ENCODE data around the gene PTGER3.

DNA sequence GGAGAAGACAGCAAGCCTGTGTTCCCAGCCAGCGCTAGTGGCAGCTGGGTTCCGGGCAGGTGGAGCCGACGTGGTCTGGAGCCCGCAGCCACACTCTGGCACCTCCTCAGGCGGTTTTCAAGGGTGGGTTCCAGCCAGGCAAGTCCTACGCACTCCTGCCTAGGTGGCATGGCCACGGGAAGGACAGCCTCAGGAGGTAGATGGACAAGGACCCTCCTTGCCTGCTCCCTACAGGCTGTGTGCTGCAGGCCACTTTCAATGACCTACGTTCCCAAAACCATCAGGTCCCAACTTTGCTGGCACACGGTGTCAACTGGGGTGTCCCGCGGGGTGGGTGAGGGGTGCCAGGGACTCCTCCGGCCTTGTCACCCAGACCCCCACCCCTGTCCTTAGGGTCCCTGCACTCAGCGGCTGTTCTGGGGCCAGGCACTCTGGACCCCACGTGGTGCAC lies 6.7 kb upstream of the PTGER3 start:
- TF ChIP-seq SUZ12 (IDR thresholded peaks at IDR 0.05; ENCODE audit: unreplicated experiment) (no peak), CTCF (IDR thresholded peaks at IDR 0.05 in 2 of 3, conservative IDR thresholded peaks at IDR 0.05 in 1 of 3; ENCODE audit: control insufficient read depth in 2 of 3, extremely low read depth in 1 of 3, insufficient read depth in 1 of 3, low read depth in 3 of 3, low read length in 3 of 3) (no peak), USF1 (IDR thresholded peaks at IDR 0.05; ENCODE audit: borderline replicate concordance, extremely low read length, insufficient read depth, low read depth, low read length) (no peak), POLR2AphosphoS5 (IDR thresholded peaks at IDR 0.05; ENCODE audit: low read length) (peak; percentile 50; the same call in 1 of the 2 replicates), FOXM1 (IDR thresholded peaks at IDR 0.05; ENCODE audit: low read depth, low read length) (no peak; the same call in 1 of the 2 replicates), GATAD2B (conservative IDR thresholded peaks at IDR 0.05; ENCODE audit: low read depth) (no peak), MYC (IDR thresholded peaks at IDR 0.05; ENCODE audit: insufficient read depth, insufficient read length, insufficient replicate concordance, low read length, severe bottlenecking) (no peak), YY1 (IDR thresholded peaks at IDR 0.05; ENCODE audit: low read depth, low read length) (no peak), TAF1 (IDR thresholded peaks at IDR 0.05; ENCODE audit: borderline replicate concordance, low read depth, low read length) (no peak), ZBTB4 (CRISPR knock-in tag; IDR thresholded peaks at IDR 0.05) (no peak)

All from GM12878 (cell line).